ENCODE data around the gene NENF.

NENF gene

DNA sequence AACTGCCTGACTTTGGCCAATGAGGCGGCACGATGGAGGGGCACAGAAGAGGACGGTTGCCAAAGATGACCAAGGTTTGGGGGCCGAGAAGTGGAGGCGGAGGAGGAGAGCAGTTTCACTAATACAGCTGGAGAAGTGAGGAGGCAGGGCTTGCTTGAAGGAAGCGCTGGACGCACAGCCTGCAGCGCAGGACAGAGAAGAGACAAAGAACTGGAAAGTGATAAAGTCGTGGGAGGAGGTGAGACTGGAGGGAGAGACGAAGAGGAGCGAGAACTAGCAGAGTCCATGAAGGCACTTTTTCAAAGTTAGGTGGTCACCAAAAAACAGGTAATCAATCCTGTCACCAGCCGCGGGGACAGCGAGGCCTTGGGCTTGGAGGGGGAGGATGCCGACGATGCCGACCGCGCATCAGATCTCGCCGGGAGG, 18.8 kb upstream of the NENF start:
- TF ChIP-seq, protein P1, sequence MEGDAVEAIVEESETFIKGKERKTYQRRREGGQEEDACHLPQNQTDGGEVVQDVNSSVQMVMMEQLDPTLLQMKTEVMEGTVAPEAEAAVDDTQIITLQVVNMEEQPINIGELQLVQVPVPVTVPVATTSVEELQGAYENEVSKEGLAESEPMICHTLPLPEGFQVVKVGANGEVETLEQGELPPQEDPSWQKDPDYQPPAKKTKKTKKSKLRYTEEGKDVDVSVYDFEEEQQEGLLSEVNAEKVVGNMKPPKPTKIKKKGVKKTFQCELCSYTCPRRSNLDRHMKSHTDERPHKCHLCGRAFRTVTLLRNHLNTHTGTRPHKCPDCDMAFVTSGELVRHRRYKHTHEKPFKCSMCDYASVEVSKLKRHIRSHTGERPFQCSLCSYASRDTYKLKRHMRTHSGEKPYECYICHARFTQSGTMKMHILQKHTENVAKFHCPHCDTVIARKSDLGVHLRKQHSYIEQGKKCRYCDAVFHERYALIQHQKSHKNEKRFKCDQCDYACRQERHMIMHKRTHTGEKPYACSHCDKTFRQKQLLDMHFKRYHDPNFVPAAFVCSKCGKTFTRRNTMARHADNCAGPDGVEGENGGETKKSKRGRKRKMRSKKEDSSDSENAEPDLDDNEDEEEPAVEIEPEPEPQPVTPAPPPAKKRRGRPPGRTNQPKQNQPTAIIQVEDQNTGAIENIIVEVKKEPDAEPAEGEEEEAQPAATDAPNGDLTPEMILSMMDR (IDR thresholded peaks at IDR 0.05) = no peak
- Mint-ChIP-seq H3K27ac (no peak overlapping the region), H3K9me3 (no peaks in the 10 kb centered on the region), H3K36me3 (ENCODE audit: low read depth) (peaks cover 32% of the 10 kb centered on the region), H3K4me3 (peak overlapping the region; percentile 90), H3K27me3 (ENCODE audit: low read depth, poor library complexity) (peaks cover 20% of the 10 kb centered on the region), H3K4me1 (peaks cover 40% of the 10 kb centered on the region)
- peak; percentile 22 for DNase-seq

- Mint-ChIP-seq H3K9me3 (no peaks in the 10 kb centered on the region), H3K36me3 (ENCODE audit: low read depth) (peaks cover 26% of the 10 kb centered on the region), H3K4me3 (peak within 1 kb of the TSS; percentile 90), H3K27me3 (ENCODE audit: low read depth, poor library complexity) (peaks cover 23% of the 10 kb centered on the region), H3K27ac (no peak within 1 kb of the TSS), H3K4me1 (peaks cover 40% of the 10 kb centered on the region)
- peak; percentile 90 for DNase-seq
- TF ChIP-seq, protein P1 (IDR thresholded peaks at IDR 0.05) = peak; percentile 18
These were observed 18.2 kb upstream of the NENF start, which contains the start of gene PACC1 for GRCh38 chr1:212414328-212415106. PACC1 (minus strand) TSS chr1:212414886; CDS start chr1:212414757, 129 bp downstream.

GRCh38 chr1:212415107-212415841, 17.4 kb upstream of the NENF start:
- Mint-ChIP-seq H3K9me3 (no peaks in the 10 kb centered on the region), H3K27ac (no peak overlapping the region), H3K27me3 (ENCODE audit: low read depth, poor library complexity) (peaks cover 27% of the 10 kb centered on the region), H3K4me3 (peak overlapping the region; percentile 90), H3K36me3 (ENCODE audit: low read depth) (peaks cover 18% of the 10 kb centered on the region), H3K4me1 (peaks cover 40% of the 10 kb centered on the region)
- DNase-seq = no peak
- TF ChIP-seq, protein P1 (IDR thresholded peaks at IDR 0.05) = no peak

GRCh38 chr1:212421165-212421564, 11.6 kb upstream of the NENF start:
- Mint-ChIP-seq H3K4me1 (peaks cover 10% of the 10 kb centered on the region), H3K9me3 (no peaks in the 10 kb centered on the region), H3K27me3 (ENCODE audit: low read depth, poor library complexity) (peaks cover 40% of the 10 kb centered on the region), H3K36me3 (ENCODE audit: low read depth) (no peaks in the 10 kb centered on the region), H3K27ac (no peak overlapping the region), H3K4me3 (no peak overlapping the region)
- TF ChIP-seq, protein P1 (IDR thresholded peaks at IDR 0.05) = no peak
- DNase-seq = no peak

DNA sequence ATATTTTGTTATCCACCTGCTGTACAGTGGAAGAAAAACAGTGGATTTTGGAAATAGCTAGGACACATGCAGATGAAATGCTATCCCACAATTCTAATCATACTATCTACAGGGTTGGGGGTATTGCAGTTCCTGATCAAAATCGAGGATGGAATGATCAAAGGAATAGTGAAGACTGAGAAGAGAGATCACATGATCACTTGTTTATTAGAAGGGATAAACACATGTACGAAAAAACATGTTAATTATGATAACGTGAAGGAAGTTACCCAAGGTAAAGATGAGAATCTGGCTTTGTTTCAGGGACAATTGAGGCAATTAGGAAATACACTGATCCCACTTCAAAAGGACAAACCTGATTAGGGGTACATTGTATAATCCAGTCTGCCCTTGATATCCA, 8.8 kb upstream of the NENF start:
- no peak for DNase-seq
- H3K36me3 Mint-ChIP-seq (ENCODE audit: low read depth) = no peaks in the 10 kb centered on the region
- no peak overlapping the region for H3K4me3 Mint-ChIP-seq
- no peaks in the 10 kb centered on the region for H3K9me3 Mint-ChIP-seq
- H3K4me1 Mint-ChIP-seq = no peaks in the 10 kb centered on the region
- H3K27me3 Mint-ChIP-seq (ENCODE audit: low read depth, poor library complexity) = peaks cover 34% of the 10 kb centered on the region
- TF ChIP-seq, protein P1 (IDR thresholded peaks at IDR 0.05) = no peak
- no peak overlapping the region for H3K27ac Mint-ChIP-seq
